ENCODE results near the gene RETREG1.

DNA sequence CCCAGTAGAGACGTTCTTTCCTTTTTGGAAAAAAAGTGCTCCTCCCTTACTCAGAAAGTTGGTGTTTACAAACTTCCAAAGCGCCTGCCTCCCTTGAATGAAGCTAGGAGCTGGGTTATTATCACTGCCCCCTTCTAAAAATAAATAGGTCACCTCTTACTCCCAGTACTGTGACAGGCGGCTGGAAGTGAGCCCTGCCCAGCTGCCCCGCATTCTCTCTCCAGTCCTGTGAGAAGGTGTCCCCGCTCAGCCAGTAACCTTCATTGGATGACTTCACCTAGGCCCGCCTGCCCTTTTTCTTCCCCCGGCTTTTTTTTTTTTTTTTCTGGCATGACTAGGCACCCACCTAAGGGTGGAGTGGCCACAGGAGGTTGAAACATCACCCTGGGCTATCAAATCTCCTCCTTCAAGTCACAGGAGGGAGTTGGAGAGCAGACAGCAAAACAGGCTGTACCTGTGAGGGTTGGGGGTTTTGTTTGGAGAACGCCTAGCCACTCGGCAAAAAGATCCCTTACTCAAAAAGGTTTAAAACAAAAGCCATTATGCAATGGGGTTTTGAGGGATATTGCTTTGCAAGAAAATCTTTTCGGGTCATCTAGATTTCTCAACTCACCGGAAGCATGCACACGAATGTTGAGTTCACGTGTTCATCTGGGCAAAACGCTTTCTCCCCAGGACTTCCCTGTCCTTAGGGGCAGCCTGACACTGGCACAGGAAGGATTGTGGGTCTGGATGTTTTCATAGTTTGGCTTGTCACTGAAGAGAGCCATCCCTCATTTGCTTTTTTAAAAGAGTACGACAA lies 107.9 kb downstream of the RETREG1 start:
- TF ChIP-seq CTCF (conservative IDR thresholded peaks at IDR 0.05; ENCODE audit: low read depth, low read length) (no peak), EZH2 (IDR thresholded peaks at IDR 0.05; ENCODE audit: borderline replicate concordance, low read depth, low read length, poor library complexity, severe bottlenecking) (no peak)
